Upper lobe of right lung (tissue), 1 donor: Measurements from ENCODE around the gene CSMD2. TPM values are rescaled to one million over a fixed set of nuclear protein-coding genes. Genes with fewer than 3 reads are reported as not detected.

ENCODE experiments used
- ATAC-seq: fragments of 200-7000 bp; cut with Tn5 transposase; one replicate; pipeline ENCODE4 v1.9.1; 2020; ENCODE audit warnings: mild to moderate bottlenecking, moderate library complexity
- DNase-seq: peaks from one replicate; pipeline ENCODE4 v3.0.0-alpha.2; 2020
- H3K27ac ChIP-seq: fragments of 200-600 bp; one replicate; pipeline ENCODE4 v1.8.0; 2022
- H3K27me3 ChIP-seq: fragments of 200-600 bp; one replicate; pipeline ENCODE4 v1.8.0; 2022; ENCODE audit warnings: mild to moderate bottlenecking
- H3K36me3 ChIP-seq: fragments of 200-600 bp; one replicate; pipeline ENCODE4 v1.8.0; 2022
- H3K4me1 ChIP-seq: fragments of 200-600 bp; one replicate; pipeline ENCODE4 v1.8.0; 2022
- H3K4me3 ChIP-seq: fragments of 200-600 bp; one replicate; pipeline ENCODE4 v1.8.0; 2022; ENCODE audit warnings: mild to moderate bottlenecking
- H3K9me3 ChIP-seq: fragments of 200-600 bp; one replicate; pipeline ENCODE4 v1.8.0; 2022
- intact Hi-C: fragments of 100-400 bp; cut with DNase I; formaldehyde crosslinking; loops from one replicate; pipeline ENCODE4 v1.11.0; 2022
- total RNA-seq: library from RNA; stranded (reverse); fragmentation: NEBNext Ultra II Directional; extraction: Animal tissue kit (Norgen Biotek cat#: 25700); gene quantifications from one replicate; pipeline ENCODE4 v1.2.1, GENCODE V29; 2021
- TF ChIP-seq, protein P1 (sequence below): fragments of 200-600 bp; IDR thresholded peaks from one replicate; pipeline ENCODE4 v1.8.0; 2022; ENCODE audit warnings: antibody characterized with exemption
- donor health status: DM: no; HTN: yes; CAD: no; lungs with severe emphysema.

The CSMD2 gene
- total RNA-seq, 1 donor from 2014 or later = 0.67 TPM

DNA sequence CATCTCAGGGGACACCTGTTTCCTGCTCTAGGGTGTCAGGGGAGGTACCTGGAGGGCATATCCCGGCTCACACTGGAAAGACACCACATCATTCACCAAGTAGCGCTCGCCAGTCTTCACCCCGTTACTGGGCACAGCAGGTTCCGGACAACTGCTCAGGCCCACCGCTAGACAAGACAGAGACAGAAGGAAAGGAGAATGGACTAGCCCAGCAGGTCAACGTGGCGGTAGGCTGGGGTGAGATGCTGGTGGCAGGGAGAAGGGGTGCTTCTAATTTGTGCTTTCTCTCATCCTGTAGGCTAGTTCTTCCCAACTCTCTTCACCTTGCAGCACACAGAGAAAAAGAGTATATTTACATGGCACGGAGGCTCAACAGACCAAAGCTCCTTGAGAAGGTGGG, 547.6 kb downstream of the CSMD2 start:
- Histone ChIP-seq H3K4me3 (no peak overlapping the region), H3K27me3 (peaks cover 31% of the 10 kb centered on the region), H3K9me3 (no peaks in the 10 kb centered on the region), H3K36me3 (no peaks in the 10 kb centered on the region), H3K27ac (no peak overlapping the region), H3K4me1 (no peaks in the 10 kb centered on the region)
- TF ChIP-seq, protein P1, sequence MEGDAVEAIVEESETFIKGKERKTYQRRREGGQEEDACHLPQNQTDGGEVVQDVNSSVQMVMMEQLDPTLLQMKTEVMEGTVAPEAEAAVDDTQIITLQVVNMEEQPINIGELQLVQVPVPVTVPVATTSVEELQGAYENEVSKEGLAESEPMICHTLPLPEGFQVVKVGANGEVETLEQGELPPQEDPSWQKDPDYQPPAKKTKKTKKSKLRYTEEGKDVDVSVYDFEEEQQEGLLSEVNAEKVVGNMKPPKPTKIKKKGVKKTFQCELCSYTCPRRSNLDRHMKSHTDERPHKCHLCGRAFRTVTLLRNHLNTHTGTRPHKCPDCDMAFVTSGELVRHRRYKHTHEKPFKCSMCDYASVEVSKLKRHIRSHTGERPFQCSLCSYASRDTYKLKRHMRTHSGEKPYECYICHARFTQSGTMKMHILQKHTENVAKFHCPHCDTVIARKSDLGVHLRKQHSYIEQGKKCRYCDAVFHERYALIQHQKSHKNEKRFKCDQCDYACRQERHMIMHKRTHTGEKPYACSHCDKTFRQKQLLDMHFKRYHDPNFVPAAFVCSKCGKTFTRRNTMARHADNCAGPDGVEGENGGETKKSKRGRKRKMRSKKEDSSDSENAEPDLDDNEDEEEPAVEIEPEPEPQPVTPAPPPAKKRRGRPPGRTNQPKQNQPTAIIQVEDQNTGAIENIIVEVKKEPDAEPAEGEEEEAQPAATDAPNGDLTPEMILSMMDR = no peak
- no peak for ATAC-seq
- no peak for DNase-seq
- intact Hi-C loops = no loop called here

DNA sequence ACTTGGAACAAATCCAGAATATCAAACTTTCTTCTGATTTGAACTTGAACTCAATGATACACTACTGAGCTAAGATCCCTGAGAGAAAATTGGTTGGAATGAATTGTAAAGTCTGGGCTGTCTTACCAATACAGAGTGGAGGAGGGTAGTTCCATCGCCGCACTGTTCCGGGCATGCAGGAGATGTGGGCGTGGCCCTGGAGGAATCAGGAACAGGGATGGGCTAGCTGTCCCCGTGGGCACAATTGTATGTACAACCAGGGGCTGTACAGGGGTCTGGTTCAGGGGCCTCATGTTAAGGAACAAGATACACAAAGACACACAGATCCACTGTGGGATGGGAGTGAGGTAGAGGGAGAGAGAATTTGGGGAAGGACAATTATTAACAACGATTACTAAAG, 548.2 kb downstream of the CSMD2 start:
- Histone ChIP-seq H3K36me3 (no peaks in the 10 kb centered on the region), H3K9me3 (no peaks in the 10 kb centered on the region), H3K4me1 (no peaks in the 10 kb centered on the region), H3K27ac (no peak overlapping the region), H3K27me3 (peaks cover 31% of the 10 kb centered on the region), H3K4me3 (no peak overlapping the region)
- intact Hi-C loops = no loop called here
- ATAC-seq = no peak
- TF ChIP-seq, protein P1 = no peak
- no peak for DNase-seq

DNA sequence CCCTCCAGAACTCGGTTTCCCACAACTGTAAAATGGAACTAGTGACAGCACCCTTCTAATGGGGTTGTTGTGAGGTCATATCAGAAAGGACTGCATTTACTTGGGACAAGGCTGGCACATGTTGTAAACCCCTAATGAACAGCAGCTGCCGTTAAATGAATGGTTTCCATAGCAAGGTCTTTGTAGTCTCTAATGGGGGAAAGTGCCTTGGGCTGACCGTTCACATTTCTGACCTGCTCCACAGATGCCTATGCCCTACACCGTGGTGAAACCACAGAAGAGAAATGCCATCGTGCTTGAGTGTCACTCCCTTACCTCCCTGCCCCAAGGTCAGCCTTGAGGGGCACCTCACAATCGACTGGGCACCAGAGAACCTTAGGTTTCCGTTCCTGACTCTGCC, 549.5 kb downstream of the CSMD2 start:
- Histone ChIP-seq H3K4me1 (no peaks in the 10 kb centered on the region), H3K36me3 (no peaks in the 10 kb centered on the region), H3K27me3 (peaks cover 31% of the 10 kb centered on the region), H3K27ac (no peak overlapping the region), H3K9me3 (no peaks in the 10 kb centered on the region), H3K4me3 (no peak overlapping the region)
- intact Hi-C loops = no loop called here
- DNase-seq (no peak), ATAC-seq (no peak)
- TF ChIP-seq, protein P1 = no peak

DNA sequence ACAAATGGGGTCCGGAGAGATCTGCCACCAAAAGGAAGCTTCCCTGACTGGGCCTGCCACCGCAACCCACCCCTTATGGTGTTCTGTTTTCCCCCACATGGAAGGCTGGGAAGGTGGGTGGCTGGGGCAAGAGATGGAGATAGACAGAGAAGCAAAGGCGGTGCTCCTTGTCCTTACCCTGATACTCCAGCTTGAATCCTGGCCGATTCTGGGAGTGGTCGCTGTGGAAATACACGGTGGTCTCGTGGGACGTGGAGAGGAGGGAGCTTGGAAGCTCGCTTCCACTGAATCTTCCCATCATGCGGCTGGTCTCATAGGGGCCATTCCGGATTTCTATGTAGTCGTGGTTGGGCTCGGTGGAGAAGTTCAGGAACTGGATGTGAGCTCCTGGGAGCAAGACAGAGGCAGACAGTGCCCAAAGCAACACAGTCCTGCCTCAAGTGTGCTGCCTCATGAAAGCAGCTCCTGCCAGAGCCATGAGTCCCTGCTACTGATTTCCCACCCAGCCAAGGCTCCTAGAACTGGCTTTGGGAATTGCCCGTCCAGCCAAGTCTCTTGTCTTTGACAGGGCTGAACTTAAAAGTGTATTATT, 554.1 kb downstream of the CSMD2 start:
- no peaks in the 10 kb centered on the region for H3K36me3 ChIP-seq
- TF ChIP-seq, protein P1 = no peak
- H3K9me3 ChIP-seq = no peaks in the 10 kb centered on the region
- ATAC-seq (no peak), DNase-seq (no peak)
- H3K27me3 ChIP-seq = peaks cover 21% of the 10 kb centered on the region
- intact Hi-C loops = no loop called here
- H3K4me1 ChIP-seq = no peaks in the 10 kb centered on the region
- H3K4me3 ChIP-seq = no peak overlapping the region
- H3K27ac ChIP-seq = no peak overlapping the region

DNA sequence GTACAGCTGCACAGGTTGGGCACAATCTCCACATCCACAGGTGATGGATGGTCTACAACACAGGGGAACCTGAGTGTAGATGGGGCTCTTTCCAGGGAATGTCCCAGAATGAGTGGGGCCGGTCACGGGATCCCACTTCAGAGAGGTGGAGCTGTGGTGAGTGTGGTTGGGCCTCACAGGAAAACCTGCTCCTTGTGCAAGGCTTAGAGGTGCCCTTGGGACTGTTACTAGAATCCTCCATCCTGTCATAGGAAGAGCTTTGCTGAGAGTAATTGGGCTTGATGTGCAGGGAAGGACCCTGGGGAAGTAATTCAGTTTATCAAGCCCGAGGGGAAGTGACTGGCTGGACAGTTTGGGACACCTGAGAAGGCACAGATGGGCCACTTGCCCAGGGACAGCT, 554.6 kb downstream of the CSMD2 start:
- no peak overlapping the region for H3K4me3 ChIP-seq
- TF ChIP-seq, protein P1 = no peak
- peaks cover 16% of the 10 kb centered on the region for H3K27me3 ChIP-seq
- H3K27ac ChIP-seq = no peak overlapping the region
- H3K4me1 ChIP-seq = no peaks in the 10 kb centered on the region
- no peaks in the 10 kb centered on the region for H3K36me3 ChIP-seq
- intact Hi-C loops = no loop called here
- DNase-seq (no peak), ATAC-seq (no peak)
- no peaks in the 10 kb centered on the region for H3K9me3 ChIP-seq

DNA sequence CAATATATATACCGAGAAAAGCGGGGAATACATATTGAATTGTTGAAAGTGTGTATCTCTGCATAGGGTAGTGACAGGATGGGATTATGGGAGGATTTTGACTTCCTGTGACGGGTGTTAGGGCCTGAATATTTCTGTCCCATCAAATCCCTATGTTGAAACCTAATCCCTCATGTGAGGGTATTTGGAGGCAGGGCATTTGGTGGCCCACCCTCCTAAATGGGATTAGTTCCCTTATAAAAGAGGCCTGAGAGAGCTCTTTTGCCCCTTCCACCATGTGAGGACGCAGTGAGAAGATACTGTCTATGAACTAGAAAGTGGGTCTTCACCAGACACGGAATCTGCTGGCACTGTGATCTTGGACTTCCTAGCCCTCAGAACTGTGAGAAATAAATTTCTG, 555.3 kb downstream of the CSMD2 start:
- no peak overlapping the region for H3K4me3 ChIP-seq
- no peaks in the 10 kb centered on the region for H3K9me3 ChIP-seq
- DNase-seq (no peak), ATAC-seq (no peak)
- H3K4me1 ChIP-seq = no peaks in the 10 kb centered on the region
- peaks cover 13% of the 10 kb centered on the region for H3K27me3 ChIP-seq
- TF ChIP-seq, protein P1 = no peak
- intact Hi-C loops = no loop called here
- no peaks in the 10 kb centered on the region for H3K36me3 ChIP-seq
- no peak overlapping the region for H3K27ac ChIP-seq
